Measurements from ENCODE around the gene GSC2. TPM values are rescaled to one million over a fixed set of nuclear protein-coding genes. Genes with fewer than 3 reads are reported as not detected.

GSC2 gene
- total RNA-seq, 1 donor from 2014 or later = not detected

DNA sequence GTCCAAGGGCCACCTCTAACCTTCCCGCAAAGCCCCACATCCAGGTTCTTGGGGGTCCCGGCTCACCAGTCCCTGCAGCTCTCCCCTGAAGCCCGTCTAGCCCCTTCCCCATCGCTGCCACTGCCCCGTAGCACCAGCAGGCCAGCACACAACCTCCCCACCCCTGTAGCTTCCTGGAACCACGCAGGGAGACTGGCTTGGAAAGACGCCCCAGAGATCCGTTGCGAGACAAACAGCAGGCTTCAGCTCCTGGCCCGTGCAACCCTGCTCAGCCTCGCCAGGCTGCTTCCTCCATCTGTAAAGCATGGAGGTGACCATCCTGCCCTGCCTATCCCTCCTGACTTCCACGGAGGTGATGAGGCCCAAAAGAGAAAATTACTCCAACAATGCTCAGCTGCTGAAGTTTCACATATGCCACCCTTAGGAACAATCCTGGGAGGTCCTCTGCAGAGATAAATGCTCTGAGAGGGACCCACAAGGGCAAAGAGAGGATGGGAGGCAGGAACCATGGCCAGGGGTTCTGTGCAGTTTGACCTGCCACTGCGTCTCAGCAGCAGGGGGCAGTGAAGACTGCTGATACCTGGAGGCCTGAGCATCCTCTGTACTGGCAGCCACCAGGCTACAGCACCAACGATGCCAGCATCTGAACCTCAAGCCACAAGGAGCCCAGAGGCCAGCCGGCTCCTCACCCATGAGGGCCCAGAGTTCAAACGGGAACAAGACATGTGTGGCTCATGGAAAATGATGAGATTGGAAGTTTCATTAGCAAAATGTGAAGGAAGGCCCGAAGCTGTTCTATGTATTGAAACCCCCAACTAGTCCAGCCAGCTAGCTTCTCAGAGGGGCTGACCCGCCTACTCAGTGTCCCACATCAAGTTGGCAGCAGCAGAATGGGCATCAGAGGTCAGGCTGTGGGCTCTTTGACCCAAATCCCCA lies 44.0 kb downstream of the GSC2 start:
- FAIRE-seq (no peak), DNase-seq (ENCODE audit: low read depth) (no peak)
- Histone ChIP-seq H3K27me3 (ENCODE audit: control insufficient read depth, insufficient read depth, low read length) (no peaks in the 10 kb centered on the region), H3K36me3 (ENCODE audit: control insufficient read depth, insufficient read depth, low read length) (peaks cover 3% of the 10 kb centered on the region), H3K4me3 (ENCODE audit: low read depth, low read length) (no peak overlapping the region)
- TF ChIP-seq, protein P1, sequence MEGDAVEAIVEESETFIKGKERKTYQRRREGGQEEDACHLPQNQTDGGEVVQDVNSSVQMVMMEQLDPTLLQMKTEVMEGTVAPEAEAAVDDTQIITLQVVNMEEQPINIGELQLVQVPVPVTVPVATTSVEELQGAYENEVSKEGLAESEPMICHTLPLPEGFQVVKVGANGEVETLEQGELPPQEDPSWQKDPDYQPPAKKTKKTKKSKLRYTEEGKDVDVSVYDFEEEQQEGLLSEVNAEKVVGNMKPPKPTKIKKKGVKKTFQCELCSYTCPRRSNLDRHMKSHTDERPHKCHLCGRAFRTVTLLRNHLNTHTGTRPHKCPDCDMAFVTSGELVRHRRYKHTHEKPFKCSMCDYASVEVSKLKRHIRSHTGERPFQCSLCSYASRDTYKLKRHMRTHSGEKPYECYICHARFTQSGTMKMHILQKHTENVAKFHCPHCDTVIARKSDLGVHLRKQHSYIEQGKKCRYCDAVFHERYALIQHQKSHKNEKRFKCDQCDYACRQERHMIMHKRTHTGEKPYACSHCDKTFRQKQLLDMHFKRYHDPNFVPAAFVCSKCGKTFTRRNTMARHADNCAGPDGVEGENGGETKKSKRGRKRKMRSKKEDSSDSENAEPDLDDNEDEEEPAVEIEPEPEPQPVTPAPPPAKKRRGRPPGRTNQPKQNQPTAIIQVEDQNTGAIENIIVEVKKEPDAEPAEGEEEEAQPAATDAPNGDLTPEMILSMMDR (IDR thresholded peaks at IDR 0.05; ENCODE audit: insufficient read depth, low read length, severe bottlenecking) = peak; percentile 26

DNA sequence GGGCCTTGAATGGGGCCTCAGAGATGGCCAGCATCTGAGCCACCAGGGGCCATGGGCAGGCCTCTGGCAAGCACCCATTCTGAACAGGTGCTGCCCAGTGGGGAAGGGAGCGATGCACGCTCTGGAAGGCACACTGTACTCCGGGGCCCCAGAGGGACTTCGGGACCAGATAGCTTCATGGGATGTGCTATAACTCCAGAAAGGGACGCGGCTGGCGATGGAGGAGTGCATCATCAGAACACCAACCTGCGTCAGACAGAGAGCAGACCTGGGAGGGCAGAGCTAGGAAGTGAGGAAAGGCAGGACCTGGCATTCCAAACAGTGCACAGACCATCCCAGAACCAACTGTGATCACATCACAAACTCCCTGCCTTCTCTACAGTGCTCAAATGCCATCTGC lies 44.6 kb downstream of the GSC2 start:
- TF ChIP-seq, protein P1 (IDR thresholded peaks at IDR 0.05; ENCODE audit: insufficient read depth, low read length, severe bottlenecking) = no peak
- no peak overlapping the region for H3K4me3 ChIP-seq (ENCODE audit: low read depth, low read length)
- peaks cover 3% of the 10 kb centered on the region for H3K36me3 ChIP-seq (ENCODE audit: control insufficient read depth, insufficient read depth, low read length)
- DNase-seq (ENCODE audit: low read depth) (no peak), FAIRE-seq (no peak)
- no peaks in the 10 kb centered on the region for H3K27me3 ChIP-seq (ENCODE audit: control insufficient read depth, insufficient read depth, low read length)

DNA sequence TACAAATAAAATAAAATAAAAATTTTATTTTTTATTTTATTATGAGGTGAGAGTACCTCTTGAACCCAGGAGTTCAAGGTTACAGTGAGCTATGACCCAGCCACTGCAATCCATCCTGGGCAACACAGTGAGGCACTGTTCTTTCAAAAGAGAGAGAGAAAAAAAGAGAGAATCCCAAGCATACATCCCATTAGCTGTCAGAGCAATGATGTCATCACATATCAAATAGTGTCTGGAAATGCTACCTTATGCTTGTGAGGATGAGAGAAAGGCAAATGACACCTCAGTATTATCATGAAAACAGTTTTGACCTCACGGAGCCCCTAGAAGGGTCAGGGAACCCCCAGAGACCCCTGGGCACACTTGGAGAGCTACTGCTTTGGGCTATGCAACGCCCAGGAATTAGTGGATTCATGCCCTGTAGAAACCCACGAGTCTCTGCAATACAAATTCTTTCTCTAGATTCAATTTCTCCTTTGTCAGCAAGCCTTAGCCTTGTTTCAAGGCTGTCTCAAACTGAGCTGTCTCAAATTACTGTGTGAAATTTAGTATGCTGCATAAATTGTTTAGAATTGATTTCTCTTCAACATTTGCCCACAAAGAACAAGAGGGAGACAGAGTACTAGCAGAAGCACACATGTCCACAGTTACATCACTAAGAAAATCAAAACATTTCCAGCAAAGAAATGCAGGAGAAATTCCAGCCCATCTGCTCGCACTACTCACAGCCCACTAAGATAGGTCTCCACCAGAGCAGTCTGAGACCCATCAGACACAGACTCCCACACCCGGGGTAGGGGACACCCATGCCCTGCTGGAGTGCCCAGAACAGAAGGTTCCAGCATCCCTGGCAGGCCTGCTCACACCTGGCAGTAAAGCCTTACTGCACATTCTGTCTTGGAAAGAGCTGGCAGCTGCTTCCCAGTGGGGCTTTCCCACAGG lies 45.9 kb downstream of the GSC2 start:
- FAIRE-seq = no peak
- TF ChIP-seq, protein P1 (IDR thresholded peaks at IDR 0.05; ENCODE audit: insufficient read depth, low read length, severe bottlenecking) = no peak
- Histone ChIP-seq H3K27me3 (ENCODE audit: control insufficient read depth, insufficient read depth, low read length) (no peaks in the 10 kb centered on the region), H3K36me3 (ENCODE audit: control insufficient read depth, insufficient read depth, low read length) (peaks cover 3% of the 10 kb centered on the region), H3K4me3 (ENCODE audit: low read depth, low read length) (no peak overlapping the region)
- peak; percentile 29 for DNase-seq (ENCODE audit: low read depth)

DNA sequence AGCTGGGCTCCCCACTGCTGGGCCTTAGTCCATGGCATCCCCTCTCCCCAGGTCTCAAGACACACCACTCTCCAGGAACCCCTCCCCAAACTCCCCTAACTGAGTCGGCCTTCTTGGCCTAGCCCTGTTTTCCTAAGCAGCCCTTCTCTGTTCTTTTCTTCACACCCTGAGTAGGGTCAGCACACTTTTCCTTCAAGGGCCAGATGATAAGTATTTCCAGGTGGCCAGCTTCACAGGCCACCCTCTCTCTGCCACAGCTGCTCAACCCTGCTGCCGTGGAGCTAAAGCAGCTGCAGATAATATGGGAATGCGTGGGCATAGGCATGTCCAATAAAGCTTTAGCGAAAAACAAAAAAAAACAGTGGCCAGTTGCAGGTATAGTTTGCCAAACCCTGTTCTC lies 51.9 kb downstream of the GSC2 start:
- DNase-seq (ENCODE audit: low read depth) = no peak
- TF ChIP-seq, protein P1 (IDR thresholded peaks at IDR 0.05; ENCODE audit: insufficient read depth, low read length, severe bottlenecking) = no peak
- no peaks in the 10 kb centered on the region for H3K27me3 ChIP-seq (ENCODE audit: control insufficient read depth, insufficient read depth, low read length)
- no peak for FAIRE-seq
- no peaks in the 10 kb centered on the region for H3K36me3 ChIP-seq (ENCODE audit: control insufficient read depth, insufficient read depth, low read length)
- H3K4me3 ChIP-seq (ENCODE audit: low read depth, low read length) = no peak overlapping the region

DNA sequence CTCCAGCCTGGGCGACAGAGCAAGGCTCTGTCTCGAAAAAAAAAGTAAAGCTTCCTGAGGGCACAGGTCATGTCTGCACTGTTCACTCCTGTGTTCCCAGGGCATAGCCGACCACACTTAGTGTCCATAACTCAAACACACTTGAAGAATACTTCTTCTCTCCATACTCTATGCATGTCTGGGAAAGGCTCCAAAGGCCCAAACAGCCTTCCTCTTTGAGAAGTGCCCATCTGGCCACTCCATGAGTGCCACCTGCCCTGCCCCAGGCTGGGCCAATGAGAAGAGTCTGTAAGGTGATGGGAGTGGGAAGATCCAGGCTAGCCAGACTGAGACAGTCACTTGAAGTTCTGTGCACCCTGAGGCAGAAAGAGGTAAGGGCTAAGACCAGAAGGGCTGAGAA lies 52.6 kb downstream of the GSC2 start:
- Histone ChIP-seq H3K4me3 (ENCODE audit: low read depth, low read length) (no peak overlapping the region), H3K36me3 (ENCODE audit: control insufficient read depth, insufficient read depth, low read length) (no peaks in the 10 kb centered on the region), H3K27me3 (ENCODE audit: control insufficient read depth, insufficient read depth, low read length) (no peaks in the 10 kb centered on the region)
- TF ChIP-seq, protein P1 (IDR thresholded peaks at IDR 0.05; ENCODE audit: insufficient read depth, low read length, severe bottlenecking) = no peak
- DNase-seq (ENCODE audit: low read depth) (no peak), FAIRE-seq (no peak)

Other genes starting within 250 kb of the GSC2 start
- gene DGCR6, start 244.0 kb downstream of the GSC2 start, total RNA-seq = 1.8 and 7.9 TPM in 2 replicates
- 5.0 and 52.6 TPM in 2 replicates for gene PRODH, start 214.0 kb downstream of the GSC2 start, total RNA-seq
- gene DGCR2, start 27.9 kb downstream of the GSC2 start, total RNA-seq = 50.0 and 60.7 TPM in 2 replicates
- gene TSSK2, start 19.0 kb downstream of the GSC2 start, total RNA-seq = not detected in 2 replicates
- gene ESS2, start 5.6 kb downstream of the GSC2 start, total RNA-seq = 6.9 and 12.9 TPM in 2 replicates
- gene SLC25A1, start 28.4 kb upstream of the GSC2 start, total RNA-seq = 62.3 and 71.6 TPM in 2 replicates
- 13.7 and 20.2 TPM in 2 replicates for gene CLTCL1, start 141.4 kb upstream of the GSC2 start, total RNA-seq